ENCODE results near the gene ZMYND8. TPM values are rescaled to one million over a fixed set of nuclear protein-coding genes. Genes with fewer than 3 reads are reported as not detected.
"Not testable (repeated sequence)": the region's sequence is repeated elsewhere in the genome, so short reads cannot be mapped to it uniquely, and the experiment has no call there.

Gene ZMYND8
- total and polyA plus RNA-seq, 2 of the 4 experiments (the other 2 are of a cell fraction) = 24.0 to 28.2 TPM

DNA sequence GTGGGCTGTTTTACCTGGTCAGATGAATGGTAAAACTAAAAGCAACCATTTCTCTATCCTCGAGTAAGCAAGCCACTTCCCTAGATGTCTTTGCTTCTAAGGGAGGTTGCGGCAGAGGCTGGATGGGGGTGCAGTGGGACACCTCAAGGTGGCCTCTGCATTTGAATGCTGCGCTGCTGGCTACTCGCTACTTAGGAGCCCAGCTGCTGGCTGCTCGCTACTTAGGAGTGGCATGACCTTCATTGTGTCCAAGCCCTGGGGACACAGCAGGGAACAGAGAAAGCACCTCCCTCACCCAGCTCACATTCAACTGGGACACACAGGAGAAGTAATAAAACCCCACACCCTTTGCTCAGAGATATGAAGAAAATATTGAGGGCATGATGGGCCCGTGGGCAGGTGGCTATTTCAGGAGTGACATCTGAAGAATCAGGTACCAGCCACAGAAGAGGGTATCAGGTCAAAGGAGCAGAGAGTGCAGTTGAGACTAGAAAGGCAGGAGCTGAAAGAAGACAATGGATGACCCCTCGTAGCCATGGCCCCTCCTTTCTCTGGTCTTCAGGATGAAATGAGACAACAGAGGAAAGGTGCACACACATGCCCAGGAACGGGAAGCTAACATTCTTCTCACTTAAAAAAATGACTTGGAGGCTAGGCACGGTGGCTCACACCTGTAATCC lies 149.4 kb downstream of the ZMYND8 start:
- ATAC-seq (ENCODE audit: low read depth) (no peak), DNase-seq (no peak)
- Histone ChIP-seq H3K27me3 (ENCODE audit: control insufficient read depth, insufficient read depth, low read length) (no peaks in the 10 kb centered on the region), H3K4me1 (ENCODE audit: control insufficient read depth, insufficient read depth, low read length) (peaks cover 2% of the 10 kb centered on the region; the same call in 1 of the 2 replicates), H3K27ac (ENCODE audit: insufficient read depth, low read length) (no peak overlapping the region), H3K9ac (ENCODE audit: low read depth, low read length) (no peak overlapping the region), H2BK120ac (ENCODE audit: low read depth, low read length) (no peak overlapping the region), H3K9me1 (ENCODE audit: insufficient read depth, low read length) (peaks cover 27% of the 10 kb centered on the region; the same call in 1 of the 2 replicates), H3K9me3 (ENCODE audit: control insufficient read depth, insufficient read depth, low read length) (no peaks in the 10 kb centered on the region), H3K4me3 (ENCODE audit: insufficient read depth, low read depth, low read length) (no peak overlapping the region), H3K18ac (ENCODE audit: low read depth, low read length) (no peak overlapping the region), H3K4ac (ENCODE audit: low read depth, low read length) (no peak overlapping the region), H4K91ac (ENCODE audit: insufficient read depth, low read depth, low read length) (no peak overlapping the region), H3K56ac (ENCODE audit: extremely low read depth, insufficient read depth, low read length) (no peak overlapping the region), H2AFZ (replicated peaks; ENCODE audit: low read length, poor library complexity) (peak overlapping the region; percentile 36), H4K8ac (ENCODE audit: low read depth in 2 of 2, low read length in 2 of 2) (no peak overlapping the region), H3K4me2 (ENCODE audit: low read depth, low read length) (no peak overlapping the region), H2BK15ac (ENCODE audit: low read depth, low read length) (no peak overlapping the region), H3K14ac (replicated peaks; ENCODE audit: low read depth, low read length) (no peak overlapping the region), H3K36me3 (ENCODE audit: control insufficient read depth, insufficient read depth, low read length) (peaks cover 31% of the 10 kb centered on the region), H4K20me1 (ENCODE audit: insufficient read depth, low read length) (no peaks in the 10 kb centered on the region; the same call in none of the 2 replicates), H2BK20ac (ENCODE audit: low read depth, low read length) (no peak overlapping the region), H3K23ac (ENCODE audit: low read depth, low read length) (no peak overlapping the region), H2BK5ac (ENCODE audit: low read depth, low read length, poor library complexity, severe bottlenecking) (no peak overlapping the region), H4K5ac (ENCODE audit: low read depth, low read length) (no peak overlapping the region), H3K79me1 (ENCODE audit: low read depth in 1 of 2, low read length in 2 of 2) (peaks cover 5 to 31% of the 10 kb centered on the region in 2 experiments; a peak in 3 of 4 replicates), H2AK9ac (replicated peaks; ENCODE audit: low read depth, low read length, poor library complexity) (no peak overlapping the region), H2AK5ac (ENCODE audit: low read depth, low read length) (no peak overlapping the region)
- TF ChIP-seq CHD1 (IDR thresholded peaks at IDR 0.05; ENCODE audit: low read depth, low read length) (no peak), RAD21 (IDR thresholded peaks at IDR 0.05; ENCODE audit: low read length) (no peak), POLR2A (IDR thresholded peaks at IDR 0.05; ENCODE audit: low read depth, low read length) (no peak), CEBPB (IDR thresholded peaks at IDR 0.05; ENCODE audit: low read depth, low read length) (no peak), MXI1 (IDR thresholded peaks at IDR 0.05; ENCODE audit: borderline replicate concordance, low read depth, low read length) (no peak)
- ChIA-PET CTCF (interaction anchor here (1.9 kb wide), 1 partner anchor 177 kb away, joined by 17 read pairs; no protein-coding TSS in a partner anchor), POLR2A (ENCODE audit: unreplicated experiment) (no interaction called here)
- WGBS, 2 experiments (ENCODE audit: extremely low coverage in 2 of 2, insufficient read length in 1 of 2) = 86% methylated on average over 3 of the region's 9 CpGs; no CpG with 5 or more reads in 1 of the 2 experiments
- in situ Hi-C loops (cut with MboI; ENCODE audit: low sequenced_read_pairs) = loop anchor here (10.0 kb wide), 1 partner anchor 452 kb away; no protein-coding TSS in a partner anchor
- intact Hi-C loops (cut with micrococcal nuclease) = no loop called here
- BruUV-seq (replicated peaks) = no TSS peak
- dilution Hi-C loops (cut with HindIII; ENCODE audit: low sequenced_read_pairs, unreplicated experiment) = no loop called here

DNA sequence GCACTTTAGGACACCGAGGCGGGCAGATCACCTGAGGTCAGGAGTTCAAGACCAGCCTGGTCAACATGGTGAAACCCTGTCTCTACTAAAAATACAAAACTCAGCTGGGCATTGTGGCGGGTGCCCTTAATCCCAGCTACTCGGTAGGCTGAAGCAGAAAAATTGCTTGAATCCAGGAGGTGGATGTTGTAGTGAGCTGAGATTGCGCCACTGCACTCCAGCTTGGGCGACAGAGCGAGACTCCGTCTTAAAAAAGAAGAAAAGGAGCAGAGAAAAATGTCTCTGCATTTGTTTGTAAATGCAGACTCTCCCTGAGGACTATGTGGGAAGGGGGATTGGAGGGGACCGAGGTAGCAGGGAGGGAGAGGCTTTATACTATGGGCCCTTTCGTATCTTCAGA lies 149.9 kb downstream of the ZMYND8 start:
- H2BK5ac ChIP-seq (ENCODE audit: low read depth, low read length, poor library complexity, severe bottlenecking); POLR2A ChIA-PET (ENCODE audit: unreplicated experiment); H3K14ac ChIP-seq (replicated peaks; ENCODE audit: low read depth, low read length); H3K4ac ChIP-seq (ENCODE audit: low read depth, low read length); H4K20me1 ChIP-seq (ENCODE audit: insufficient read depth, low read length); H4K8ac ChIP-seq (ENCODE audit: low read depth in 2 of 2, low read length in 2 of 2); ATAC-seq (ENCODE audit: low read depth); H2AK9ac ChIP-seq (replicated peaks; ENCODE audit: low read depth, low read length, poor library complexity); H3K56ac ChIP-seq (ENCODE audit: extremely low read depth, insufficient read depth, low read length); H3K9me3 ChIP-seq (ENCODE audit: control insufficient read depth, insufficient read depth, low read length); H4K5ac ChIP-seq (ENCODE audit: low read depth, low read length); DNase-seq; intact Hi-C loops (cut with micrococcal nuclease); H3K4me1 ChIP-seq (ENCODE audit: control insufficient read depth, insufficient read depth, low read length); H4K91ac ChIP-seq (ENCODE audit: insufficient read depth, low read depth, low read length); BruUV-seq (replicated peaks); H3K9ac ChIP-seq (ENCODE audit: low read depth, low read length); H3K4me3 ChIP-seq (ENCODE audit: insufficient read depth, low read depth, low read length); H3K27ac ChIP-seq (ENCODE audit: insufficient read depth, low read length); H3K23ac ChIP-seq (ENCODE audit: low read depth, low read length); dilution Hi-C loops (cut with HindIII; ENCODE audit: low sequenced_read_pairs, unreplicated experiment); H3K18ac ChIP-seq (ENCODE audit: low read depth, low read length); H3K27me3 ChIP-seq (ENCODE audit: control insufficient read depth, insufficient read depth, low read length); H2AFZ ChIP-seq (replicated peaks; ENCODE audit: low read length, poor library complexity); H2BK20ac ChIP-seq (ENCODE audit: low read depth, low read length); H3K4me2 ChIP-seq (ENCODE audit: low read depth, low read length); H2BK120ac ChIP-seq (ENCODE audit: low read depth, low read length); H2BK15ac ChIP-seq (ENCODE audit: low read depth, low read length): not testable (repeated sequence)
- Histone ChIP-seq H3K36me3 (ENCODE audit: control insufficient read depth, insufficient read depth, low read length) (peaks cover 27% of the 10 kb centered on the region), H3K79me1 (ENCODE audit: low read depth in 1 of 2, low read length in 2 of 2) (peaks cover 0 to 27% of the 10 kb centered on the region in 2 experiments; a peak in 2 of 4 replicates), H2AK5ac (ENCODE audit: low read depth, low read length) (0 out of 2 replicates have a peak overlapping the region, but pooled peaks have one; percentile 13), H3K9me1 (ENCODE audit: insufficient read depth, low read length) (peaks cover 27% of the 10 kb centered on the region; the same call in 1 of the 2 replicates)
- CTCF ChIA-PET = interaction anchor here (0.5 to 1.9 kb wide), 3 partner anchors 10 to 178 kb away, joined by 3 to 17 read pairs (median 4); no protein-coding TSS in a partner anchor
- WGBS, 2 experiments (ENCODE audit: extremely low coverage in 2 of 2, insufficient read length in 1 of 2) = no CpG with 5 or more reads among the region's 10 CpGs
- in situ Hi-C loops (cut with MboI; ENCODE audit: low sequenced_read_pairs) = loop anchor here (10.0 kb wide), 1 partner anchor 452 kb away; no protein-coding TSS in a partner anchor

Data from IMR-90 (cell line).